HepG2 (cell line): Measurements from ENCODE around the gene TSTD1. TPM values are rescaled to one million over a fixed set of nuclear protein-coding genes. Genes with fewer than 3 reads are reported as not detected.

Experiments used
- ATAC-seq: fragments of 200-7000 bp; cut with Tn5 transposase; 3 replicates; pipeline ENCODE4 v1.9.1; 2020; ENCODE audit warnings: mild to moderate bottlenecking, moderate library complexity
- BruUV-seq: library from RNA; stranded (reverse); fragments of 400-500 nt; replicated peaks from 2 replicates; lab custom pipeline; 2021; lab: Mats Ljungman, UMichigan
- CTCF ChIA-PET: fragments of 300-600 bp; formaldehyde crosslinking; extraction: SDS; loops from one replicate; lab custom pipeline; 2021; ENCODE audit warnings: low total read pairs, inconsistent platforms, low intra/inter-chr PET ratio; lab: Yijun Ruan, JAX
- POLR2A ChIA-PET: fragments of 350-600 bp; sonication (Branson Sonifier 250); formaldehyde crosslinking; loops from one replicate; lab custom pipeline; 2020; ENCODE audit warnings: antibody characterized with exemption, inconsistent platforms; lab: Yijun Ruan, JAX
- DNase-seq: peaks from one replicate; pipeline ENCODE4 v3.0.0-alpha.2; 2015; ENCODE audit warnings: low spot score
- FAIRE-seq: peaks from 3 replicates; lab custom pipeline; 2011; peaks lifted over from hg19 to GRCh38; lab: Jason Lieb, UNC
- H2AFZ ChIP-seq: one replicate; pipeline ENCODE4 v1.6.1; 2011; ENCODE audit warnings: low read length, inconsistent platforms
- H3K27ac ChIP-seq: fragments of 300-600 bp; 3 replicates; pipeline ENCODE4 v1.8.0; 2011; ENCODE audit warnings: mixed run types, mild to moderate bottlenecking, mixed read lengths, low read length, inconsistent platforms; ENCODE audit not compliant: insufficient read depth; ENCODE audit errors: extremely low read length
- H3K27me3 ChIP-seq, 2 experiments: fragments of 200-600 bp in 1 of 2; 2 replicates in 1 of 2; 3 replicates in 1 of 2; pipeline versions ENCODE4 v1.6.0 to v1.8.0; 2011; ENCODE audit warnings: low read length in 2 of 2, mild to moderate bottlenecking in 2 of 2, moderate library complexity in 2 of 2, inconsistent platforms in 1 of 2; ENCODE audit not compliant: insufficient read depth in 2 of 2, control insufficient read depth in 1 of 2
- H3K36me3 ChIP-seq, 2 experiments: fragments of 200-600 bp in 1 of 2; replicated peaks in 1 of 2; 2 replicates in 1 of 2; 3 replicates in 1 of 2; pipeline versions ENCODE4 v1.5.1 to v1.8.0; 2011; ENCODE audit warnings: low read length in 2 of 2, inconsistent platforms in 1 of 2; ENCODE audit not compliant: insufficient read depth in 2 of 2, control insufficient read depth in 1 of 2
- H3K4me1 ChIP-seq: 2 replicates; pipeline ENCODE4 v1.5.1; 2012; ENCODE audit warnings: low read length, inconsistent platforms; ENCODE audit not compliant: insufficient read depth
- H3K4me2 ChIP-seq: 2 replicates; pipeline ENCODE4 v1.6.0; 2011; ENCODE audit warnings: low read depth, low read length, inconsistent platforms
- H3K4me3 ChIP-seq, 3 experiments: fragments of 200-600 bp in 1 of 3; sonication (generic), shearing (Covaris generic) in 1 of 3; replicated peaks in 1 of 3; 2 replicates each; pipeline ENCODE4 v1.5.1; 2011 to 2016; ENCODE audit warnings: low read length in 3 of 3, inconsistent platforms in 2 of 3, low read depth in 2 of 3, mild to moderate bottlenecking in 2 of 3, control low read depth in 1 of 3, mixed read lengths in 1 of 3; ENCODE audit not compliant: insufficient read depth in 1 of 3
- H3K79me2 ChIP-seq: one replicate; pipeline ENCODE4 v1.6.1; 2011; ENCODE audit warnings: low read length, inconsistent platforms; ENCODE audit not compliant: insufficient read depth
- H3K9ac ChIP-seq: 2 replicates; pipeline ENCODE4 v1.6.0; 2011; ENCODE audit warnings: mild to moderate bottlenecking, low read depth, low read length, inconsistent platforms; ENCODE audit not compliant: insufficient read depth
- H3K9me3 ChIP-seq: 2 replicates; pipeline ENCODE4 v1.5.1; 2012; ENCODE audit warnings: mild to moderate bottlenecking, low read length
- H4K20me1 ChIP-seq: 2 replicates; pipeline ENCODE4 v1.6.0; 2011; ENCODE audit warnings: inconsistent platforms, mild to moderate bottlenecking, low read length, moderate library complexity; ENCODE audit not compliant: insufficient read depth
- AKAP8 ChIP-seq: sonication (generic); formaldehyde crosslinking; IDR thresholded peaks from 2 replicates; pipeline ENCODE4 v1.5.1; 2020; ENCODE audit warnings: mild to moderate bottlenecking, missing genetic modification reagents
- FOSL1 ChIP-seq: sonication (generic); formaldehyde crosslinking; IDR thresholded peaks from 2 replicates; pipeline ENCODE4 v1.9.0; 2021; ENCODE audit warnings: missing genetic modification reagents, borderline replicate concordance
- SNRNP70 ChIP-seq: fragments of 200-400 bp; formaldehyde crosslinking; IDR thresholded peaks from 2 replicates; pipeline ENCODE4 v1.6.1; 2017; ENCODE audit warnings: mild to moderate bottlenecking, low read depth, low read length, moderate library complexity
- ZIK1 ChIP-seq: sonication (generic); formaldehyde crosslinking; IDR thresholded peaks from 2 replicates; pipeline ENCODE4 v1.5.0; 2020; ENCODE audit warnings: mild to moderate bottlenecking, low read depth, missing genetic modification reagents, borderline replicate concordance
- ZNF768 ChIP-seq: sonication (generic); formaldehyde crosslinking; IDR thresholded peaks from 2 replicates; pipeline ENCODE4 v1.4.0; 2020; ENCODE audit warnings: missing genetic modification reagents
- WGBS: methylation state at CpG from one replicate; pipeline ENCODE4 v1.1.6; 2017; ENCODE audit warnings: low lambda C conversion rate; 5-methylcytosine and 5-hydroxymethylcytosine counted together
- in situ Hi-C: cut with HindIII; loops from 2 replicates; pipeline ENCODE4 v1.10.0; 2017; ENCODE audit warnings: low pct_unique_long_range_greater_than_20kb; ENCODE audit not compliant: extremely low pct_ligation_motif_present
- intact Hi-C: fragments of 100-400 bp; cut with micrococcal nuclease; formaldehyde crosslinking; loops from one replicate; pipeline ENCODE4 v1.10.0; 2022; ENCODE audit not compliant: unreplicated experiment
- polyA plus RNA-seq, 8 experiments: library from polyadenylated mRNA; depleted of rRNA in 3 of 8; stranded (reverse) in 7 of 8; unstranded in 1 of 8; fragments of >200 nt; fragmentation: Illumina TruSeq in 4 of 8; extraction: Trizol in 4 of 8; gene quantifications; 2 replicates each; pipeline versions ENCODE4 v1.2.1 to v1.2.3, GENCODE V29; 2011 to 2016; ENCODE audit warnings: low read depth in 4 of 8, missing spikeins in 1 of 8, mixed read lengths in 1 of 8; ENCODE audit not compliant: insufficient read depth in 1 of 8
- total RNA-seq, 5 experiments: library from RNA; depleted of rRNA; stranded (reverse); fragments of >200 nt; fragmentation: Illumina TruSeq; extraction: Trizol; gene quantifications; 2 replicates each; pipeline ENCODE4 v1.2.3, GENCODE V29; 2016; ENCODE audit warnings: low read depth in 1 of 5

The TSTD1 gene
- total and polyA plus RNA-seq, 2 of the 13 experiments (the other 11 are each of a cell fraction or from before 2014, with no cell fraction given) = 0.15 to 0.31 TPM

- no peak for TF ChIP-seq SNRNP70
Measured at GRCh38 chr1:161054805-161055204, 16.0 kb upstream of the TSTD1 start (continued).

DNA sequence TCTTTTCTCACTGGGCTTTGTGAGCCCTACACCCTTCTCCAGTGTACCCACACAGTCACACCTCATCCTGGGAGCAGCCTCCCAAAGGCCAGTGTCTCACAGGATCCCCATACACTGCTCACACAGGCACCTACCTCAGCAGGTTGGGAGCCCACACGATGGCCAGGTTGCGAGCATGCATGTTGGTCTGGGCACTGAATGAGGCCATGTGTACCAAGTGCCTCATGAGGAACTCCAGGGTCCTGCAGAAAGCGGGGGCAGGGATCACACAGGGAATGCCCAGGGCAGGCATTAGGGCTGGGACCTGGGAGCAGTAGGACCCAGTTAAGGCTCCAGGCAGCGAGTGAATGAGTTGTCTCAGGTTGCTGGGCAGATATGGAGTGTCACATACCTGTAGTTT is 15.5 kb upstream of the TSTD1 start:
- 61% methylated on average over 4 of the region's 4 CpGs for WGBS
- BruUV-seq = no TSS peak
- Histone ChIP-seq H3K4me1 (peaks cover 10% of the 10 kb centered on the region), H3K9ac (no peak overlapping the region), H3K36me3 (no peaks in the 10 kb centered on the region), H3K27ac (no peak overlapping the region), H4K20me1 (no peaks in the 10 kb centered on the region), H3K4me3 (no peak overlapping the region), H3K4me2 (no peak overlapping the region), H3K9me3 (no peaks in the 10 kb centered on the region), H2AFZ (no peak overlapping the region), H3K27me3 (no peaks in the 10 kb centered on the region), H3K79me2 (no peaks in the 10 kb centered on the region)
- intact Hi-C loops = no loop called here
- ChIA-PET POLR2A (interaction anchor here (1.5 kb wide), 1 partner anchor 9 kb away, joined by 6 read pairs; the partner anchor contains the start of gene USF1), CTCF (no interaction called here)
- TF ChIP-seq ZIK1 (CRISPR knock-in tag) (no peak), AKAP8 (no peak)
- no peak for DNase-seq
- ATAC-seq = no peak
- in situ Hi-C loops = loop anchor here (5.0 kb wide), 1 partner anchor 48 kb away; no protein-coding TSS in a partner anchor
- FAIRE-seq = no peak

DNA sequence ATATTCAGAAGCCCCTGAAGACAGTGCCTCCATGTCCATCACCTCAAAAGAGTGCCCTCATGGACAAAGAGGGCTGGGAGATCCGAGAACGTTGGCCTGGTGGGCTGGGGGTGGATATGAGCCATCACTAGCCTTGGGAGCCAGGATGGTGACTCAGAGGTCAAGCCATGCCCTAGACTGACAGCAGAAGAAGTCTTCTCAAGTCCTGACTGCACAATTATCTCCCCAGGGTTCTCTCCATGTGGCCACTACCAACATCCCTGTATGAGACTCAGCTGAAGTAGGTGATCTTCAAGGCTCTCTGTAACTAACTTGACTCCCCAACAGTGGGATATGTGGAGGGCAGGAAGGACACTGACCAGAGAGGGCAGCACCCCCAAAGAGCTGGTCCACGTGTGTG is 14.1 kb upstream of the TSTD1 start:
- H3K27ac ChIP-seq = no peak overlapping the region
- H3K79me2 ChIP-seq = no peaks in the 10 kb centered on the region
- BruUV-seq = no TSS peak
- no peak overlapping the region for H3K4me3 ChIP-seq
- no peaks in the 10 kb centered on the region for H3K27me3 ChIP-seq
- TF ChIP-seq ZNF768 (CRISPR knock-in tag) = 0 out of 2 replicates have a peak, but pooled peaks have one; percentile 26
- no peak for TF ChIP-seq FOSL1
- ATAC-seq (no peak), FAIRE-seq (no peak), DNase-seq (no peak)
- H2AFZ ChIP-seq = no peak overlapping the region
- no peaks in the 10 kb centered on the region for H4K20me1 ChIP-seq
- in situ Hi-C loops (loop anchor here (5.0 kb wide), 1 partner anchor 49 kb away; no protein-coding TSS in a partner anchor), intact Hi-C loops (no loop called here)
- no peaks in the 10 kb centered on the region for H3K36me3 ChIP-seq
- 40% methylated on average over 2 of the region's 3 CpGs for WGBS
- ChIA-PET CTCF (no interaction called here), POLR2A (no interaction called here)
- no peak overlapping the region for H3K4me2 ChIP-seq
- H3K4me1 ChIP-seq = peaks cover 10% of the 10 kb centered on the region
- H3K9ac ChIP-seq = no peak overlapping the region
- H3K9me3 ChIP-seq = no peaks in the 10 kb centered on the region
